Endothelial cell (in vitro differentiated cells): Measurements from ENCODE around the gene B4GALT4. TPM values are rescaled to one million over a fixed set of nuclear protein-coding genes. Genes with fewer than 3 reads are reported as not detected.
"Not testable (repeated sequence)": the region's sequence is repeated elsewhere in the genome, so short reads cannot be mapped to it uniquely, and the experiment has no call there.

Source experiments
- DNase-seq: peaks from one replicate; pipeline ENCODE4 v3.0.0; 2021; ENCODE audit warnings: low spot score
- H3K27ac Mint-ChIP-seq: one replicate; pipeline ENCODE4 v1.8.0; 2021; ENCODE audit warnings: mixed read lengths, inconsistent platforms; ENCODE audit not compliant: unreplicated experiment
- H3K27me3 Mint-ChIP-seq: one replicate; pipeline ENCODE4 v1.8.0; 2021; ENCODE audit warnings: mild to moderate bottlenecking, moderate library complexity, mixed read lengths, inconsistent platforms; ENCODE audit not compliant: unreplicated experiment
- H3K36me3 Mint-ChIP-seq: one replicate; pipeline ENCODE4 v1.8.0; 2021; ENCODE audit warnings: mild to moderate bottlenecking, low read depth, mixed read lengths, inconsistent platforms; ENCODE audit not compliant: unreplicated experiment
- H3K4me1 Mint-ChIP-seq: one replicate; pipeline ENCODE4 v1.8.0; 2021; ENCODE audit warnings: mild to moderate bottlenecking, mixed read lengths, inconsistent platforms; ENCODE audit not compliant: unreplicated experiment
- H3K4me3 Mint-ChIP-seq: one replicate; pipeline ENCODE4 v1.8.0; 2021; ENCODE audit warnings: mild to moderate bottlenecking, mixed read lengths, inconsistent platforms; ENCODE audit not compliant: unreplicated experiment
- H3K9me3 Mint-ChIP-seq: one replicate; pipeline ENCODE4 v1.8.0; 2021; ENCODE audit warnings: mixed read lengths, inconsistent platforms; ENCODE audit not compliant: unreplicated experiment
- total RNA-seq: library from RNA; stranded (reverse); fragmentation: NEBNext Ultra II Directional; extraction: Animal tissue kit (Norgen Biotek cat#: 25700); gene quantifications from one replicate; pipeline ENCODE4 v1.2.1, GENCODE V29; 2021; ENCODE audit not compliant: unreplicated experiment
- TF ChIP-seq, protein P1 (sequence below): fragments of 200-600 bp; sonication (generic); IDR thresholded peaks from one replicate; pipeline ENCODE4 v1.5.0; 2021; ENCODE audit warnings: antibody characterized with exemption; ENCODE audit not compliant: unreplicated experiment

The B4GALT4 gene
- total RNA-seq, 1 donor from 2014 or later, result 12.3 TPM

DNA sequence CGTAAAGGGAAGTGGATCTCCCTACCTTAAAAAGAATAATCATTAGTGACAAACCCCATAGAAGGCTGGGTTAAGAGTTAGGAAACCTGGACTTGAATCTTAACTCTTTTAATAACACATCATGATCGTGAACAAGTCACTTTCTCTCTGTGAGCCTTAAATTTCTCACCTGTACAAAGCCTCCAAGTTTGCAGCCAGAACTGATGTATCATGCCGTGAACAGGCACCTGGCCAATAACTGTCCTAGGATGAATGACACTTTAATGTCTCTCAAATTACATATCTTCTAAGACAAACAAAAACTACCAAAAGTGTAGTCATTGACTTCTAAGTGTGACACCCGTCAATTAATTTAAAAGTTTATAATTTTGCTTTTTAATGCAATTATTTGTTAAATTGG, 63.4 kb downstream of the B4GALT4 start:
- peaks cover 2% of the 10 kb centered on the region for H3K27me3 Mint-ChIP-seq
- TF ChIP-seq, protein P1, sequence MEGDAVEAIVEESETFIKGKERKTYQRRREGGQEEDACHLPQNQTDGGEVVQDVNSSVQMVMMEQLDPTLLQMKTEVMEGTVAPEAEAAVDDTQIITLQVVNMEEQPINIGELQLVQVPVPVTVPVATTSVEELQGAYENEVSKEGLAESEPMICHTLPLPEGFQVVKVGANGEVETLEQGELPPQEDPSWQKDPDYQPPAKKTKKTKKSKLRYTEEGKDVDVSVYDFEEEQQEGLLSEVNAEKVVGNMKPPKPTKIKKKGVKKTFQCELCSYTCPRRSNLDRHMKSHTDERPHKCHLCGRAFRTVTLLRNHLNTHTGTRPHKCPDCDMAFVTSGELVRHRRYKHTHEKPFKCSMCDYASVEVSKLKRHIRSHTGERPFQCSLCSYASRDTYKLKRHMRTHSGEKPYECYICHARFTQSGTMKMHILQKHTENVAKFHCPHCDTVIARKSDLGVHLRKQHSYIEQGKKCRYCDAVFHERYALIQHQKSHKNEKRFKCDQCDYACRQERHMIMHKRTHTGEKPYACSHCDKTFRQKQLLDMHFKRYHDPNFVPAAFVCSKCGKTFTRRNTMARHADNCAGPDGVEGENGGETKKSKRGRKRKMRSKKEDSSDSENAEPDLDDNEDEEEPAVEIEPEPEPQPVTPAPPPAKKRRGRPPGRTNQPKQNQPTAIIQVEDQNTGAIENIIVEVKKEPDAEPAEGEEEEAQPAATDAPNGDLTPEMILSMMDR, result no peak
- no peaks in the 10 kb centered on the region for H3K9me3 Mint-ChIP-seq
- no peak for DNase-seq
- H3K4me1 Mint-ChIP-seq, result no peaks in the 10 kb centered on the region
- H3K27ac Mint-ChIP-seq, result no peak overlapping the region
- no peak overlapping the region for H3K4me3 Mint-ChIP-seq
- no peaks in the 10 kb centered on the region for H3K36me3 Mint-ChIP-seq

DNA sequence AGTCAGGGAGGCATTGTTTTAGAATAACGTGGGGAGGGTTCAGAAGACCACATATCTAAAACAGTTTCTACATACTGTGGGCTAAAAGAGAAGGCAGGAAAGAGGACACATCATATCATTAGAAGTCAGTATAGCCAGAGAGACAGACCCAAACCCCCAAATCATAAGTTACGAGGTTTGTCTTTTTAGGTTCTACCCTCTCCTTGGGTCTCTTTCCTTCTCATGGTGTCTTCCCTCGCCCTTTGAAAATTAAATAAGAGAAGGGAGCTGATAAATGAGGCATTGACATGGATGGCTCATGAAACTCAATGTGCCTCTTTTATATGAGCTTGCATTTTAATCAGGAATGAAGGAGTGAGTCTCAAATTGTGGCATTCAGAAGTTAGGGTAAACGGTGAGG, 63.9 kb downstream of the B4GALT4 start:
- no peak for DNase-seq
- Mint-ChIP-seq H3K36me3 (no peaks in the 10 kb centered on the region), H3K4me3 (no peak overlapping the region), H3K27me3 (peaks cover 2% of the 10 kb centered on the region), H3K4me1 (no peaks in the 10 kb centered on the region), H3K27ac (no peak overlapping the region), H3K9me3 (no peaks in the 10 kb centered on the region)
- TF ChIP-seq, protein P1, result no peak

- DNase-seq, result no peak
- Mint-ChIP-seq H3K27ac (no peak overlapping the region), H3K4me1 (no peaks in the 10 kb centered on the region), H3K4me3 (no peak overlapping the region), H3K9me3 (no peaks in the 10 kb centered on the region), H3K27me3 (peaks cover 2% of the 10 kb centered on the region), H3K36me3 (no peaks in the 10 kb centered on the region)
- TF ChIP-seq, protein P1, result no peak
Observed at GRCh38 chr3:119175872-119176756, 64.6 kb downstream of the B4GALT4 start.

DNA sequence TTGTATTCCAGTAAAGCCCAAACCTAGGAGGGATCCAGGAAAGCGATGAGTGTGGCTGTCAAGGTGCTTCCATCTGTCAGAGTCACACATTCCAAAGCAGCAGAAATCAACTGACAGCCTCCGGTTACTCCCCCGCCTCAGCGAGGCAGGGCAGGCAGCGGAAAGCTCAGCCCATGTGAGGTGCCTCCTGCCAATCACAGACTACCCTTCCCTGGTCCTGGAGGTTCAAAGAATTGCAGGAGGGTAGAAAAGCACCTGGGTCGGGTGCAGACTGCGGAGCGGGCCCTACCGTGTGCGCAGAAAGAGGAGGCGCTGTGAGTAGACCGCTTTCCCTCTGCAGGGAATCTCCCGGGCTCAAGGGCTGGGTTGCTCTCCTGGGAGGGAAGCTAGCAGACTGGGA, 67.4 kb downstream of the B4GALT4 start, which contains the start of gene UPK1B:
Gene UPK1B, plus strand, starts transcription at position 274 of the 400 bp plus-strand sequence. CDS start 13,144 bp downstream, outside the sequence.
- no peaks in the 10 kb centered on the region for H3K9me3 Mint-ChIP-seq
- H3K4me3 Mint-ChIP-seq, result no peak within 1 kb of the TSS
- TF ChIP-seq, protein P1, result no peak
- no peak within 1 kb of the TSS for H3K27ac Mint-ChIP-seq
- no peaks in the 10 kb centered on the region for H3K36me3 Mint-ChIP-seq
- no peaks in the 10 kb centered on the region for H3K4me1 Mint-ChIP-seq
- peaks cover 2% of the 10 kb centered on the region for H3K27me3 Mint-ChIP-seq
- peak; percentile 12 for DNase-seq

DNA sequence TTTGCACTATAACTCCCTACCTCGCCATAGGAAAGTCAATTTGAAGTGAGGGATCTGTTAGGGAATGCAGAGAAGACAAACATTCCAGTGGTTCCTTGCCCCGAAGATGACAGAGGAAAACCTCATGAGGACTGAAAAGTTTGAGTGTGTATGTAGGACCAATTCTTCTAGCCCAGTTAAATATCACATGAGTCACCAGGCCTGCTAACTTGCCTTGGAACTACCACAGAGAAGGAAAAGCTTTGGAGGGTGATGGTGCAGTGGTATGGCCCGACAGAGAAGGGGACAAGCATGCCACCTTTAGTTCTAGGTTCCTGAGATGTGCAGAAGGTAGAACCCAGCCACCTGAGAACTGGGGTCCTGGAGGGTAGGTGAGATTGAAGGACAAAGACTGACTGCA, 69.9 kb downstream of the B4GALT4 start:
- Mint-ChIP-seq H3K4me1 (no peaks in the 10 kb centered on the region), H3K27ac (no peak overlapping the region), H3K36me3 (no peaks in the 10 kb centered on the region), H3K9me3 (no peaks in the 10 kb centered on the region), H3K27me3 (no peaks in the 10 kb centered on the region), H3K4me3 (no peak overlapping the region)
- TF ChIP-seq, protein P1, result no peak
- DNase-seq, result no peak

DNA sequence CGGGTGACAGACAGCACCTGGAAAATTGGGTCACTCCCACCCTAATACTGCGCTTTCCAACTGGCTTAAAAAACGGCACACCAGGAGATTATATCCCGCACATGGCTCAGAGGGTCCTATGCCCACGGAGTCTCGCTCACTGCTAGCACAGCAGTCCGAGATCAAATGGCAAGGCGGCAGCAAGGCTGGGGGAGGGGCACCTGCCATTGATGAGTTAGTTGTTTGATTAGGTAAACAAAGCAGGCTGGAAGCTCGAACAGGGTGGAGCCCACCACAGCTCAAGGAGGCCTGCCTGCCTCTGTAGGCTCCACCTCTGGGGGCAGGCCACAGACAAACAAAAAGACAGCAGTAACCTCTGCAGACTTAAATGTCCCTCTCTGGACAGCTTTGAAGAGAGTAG, 75.9 kb downstream of the B4GALT4 start:
- H3K36me3 Mint-ChIP-seq, H3K4me3 Mint-ChIP-seq, H3K9me3 Mint-ChIP-seq, DNase-seq, H3K4me1 Mint-ChIP-seq, H3K27me3 Mint-ChIP-seq, H3K27ac Mint-ChIP-seq: not testable (repeated sequence)
